HG03571 (cell line): ENCODE measurements around the gene ECI1.

Experiments used
- ATAC-seq: cut with Tn5 transposase; IDR thresholded peaks from one replicate; pipeline ENCODE4 v1.9.1; 2021; ENCODE audit not compliant: unreplicated experiment

Gene ECI1

DNA sequence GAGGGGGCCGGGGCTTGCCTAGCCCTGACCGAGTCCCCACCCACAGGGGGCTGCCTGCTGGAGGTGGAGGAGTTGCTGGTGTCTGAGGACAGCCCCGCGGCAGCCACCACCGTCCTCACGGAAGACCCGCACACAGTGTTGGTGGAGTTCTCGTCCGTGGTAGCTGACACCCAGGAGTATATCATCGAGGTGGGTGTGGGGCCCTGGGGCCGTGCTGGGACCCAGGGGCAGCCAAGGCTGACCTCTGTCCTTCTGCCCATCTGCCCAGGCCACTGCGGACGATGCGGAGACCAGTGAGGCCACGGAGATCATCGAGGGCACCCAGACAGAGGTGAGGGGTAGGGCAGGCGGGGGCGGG, 16.6 kb downstream of the ECI1 start:
- ATAC-seq = no peak

DNA sequence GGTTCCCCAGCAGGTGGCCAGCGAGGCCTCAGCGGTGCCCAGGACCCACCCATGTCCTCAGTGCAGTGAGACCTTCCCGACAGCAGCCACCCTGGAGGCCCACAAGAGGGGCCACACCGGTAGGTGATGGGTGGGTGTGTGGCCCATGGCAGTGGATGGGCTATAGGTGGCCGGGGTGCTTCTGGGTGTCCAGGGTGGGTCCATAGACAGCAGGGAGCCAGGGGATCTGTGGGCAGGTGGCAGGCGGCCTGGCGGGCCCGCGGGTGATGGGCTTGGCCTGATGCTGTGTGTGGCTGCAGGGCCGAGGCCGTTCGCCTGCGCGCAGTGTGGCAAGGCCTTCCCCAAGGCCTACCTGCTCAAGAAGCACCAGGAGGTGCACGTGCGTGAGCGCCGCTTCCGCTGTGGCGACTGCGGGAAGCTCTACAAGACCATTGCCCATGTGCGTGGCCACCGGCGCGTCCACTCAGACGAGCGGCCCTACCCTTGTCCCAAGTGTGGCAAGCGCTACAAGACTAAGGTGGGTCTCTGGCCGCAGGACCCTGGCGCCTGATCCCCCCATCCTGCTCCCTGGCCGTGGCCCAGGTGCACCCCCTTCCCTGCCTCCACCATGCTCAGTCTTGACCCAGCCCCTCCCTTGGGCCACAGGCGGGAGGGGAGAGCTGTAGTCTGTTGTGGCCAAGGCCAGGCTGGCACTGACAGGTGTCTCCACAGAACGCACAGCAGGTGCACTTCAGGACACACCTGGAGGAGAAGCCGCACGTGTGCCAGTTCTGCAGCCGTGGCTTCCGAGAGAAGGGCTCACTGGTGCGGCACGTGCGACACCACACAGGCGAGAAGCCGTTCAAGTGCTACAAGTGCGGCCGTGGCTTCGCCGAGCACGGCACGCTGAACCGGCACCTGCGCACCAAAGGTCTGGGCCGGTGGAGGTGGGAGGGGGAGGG, 17.2 kb downstream of the ECI1 start:
- no peak for ATAC-seq

DNA sequence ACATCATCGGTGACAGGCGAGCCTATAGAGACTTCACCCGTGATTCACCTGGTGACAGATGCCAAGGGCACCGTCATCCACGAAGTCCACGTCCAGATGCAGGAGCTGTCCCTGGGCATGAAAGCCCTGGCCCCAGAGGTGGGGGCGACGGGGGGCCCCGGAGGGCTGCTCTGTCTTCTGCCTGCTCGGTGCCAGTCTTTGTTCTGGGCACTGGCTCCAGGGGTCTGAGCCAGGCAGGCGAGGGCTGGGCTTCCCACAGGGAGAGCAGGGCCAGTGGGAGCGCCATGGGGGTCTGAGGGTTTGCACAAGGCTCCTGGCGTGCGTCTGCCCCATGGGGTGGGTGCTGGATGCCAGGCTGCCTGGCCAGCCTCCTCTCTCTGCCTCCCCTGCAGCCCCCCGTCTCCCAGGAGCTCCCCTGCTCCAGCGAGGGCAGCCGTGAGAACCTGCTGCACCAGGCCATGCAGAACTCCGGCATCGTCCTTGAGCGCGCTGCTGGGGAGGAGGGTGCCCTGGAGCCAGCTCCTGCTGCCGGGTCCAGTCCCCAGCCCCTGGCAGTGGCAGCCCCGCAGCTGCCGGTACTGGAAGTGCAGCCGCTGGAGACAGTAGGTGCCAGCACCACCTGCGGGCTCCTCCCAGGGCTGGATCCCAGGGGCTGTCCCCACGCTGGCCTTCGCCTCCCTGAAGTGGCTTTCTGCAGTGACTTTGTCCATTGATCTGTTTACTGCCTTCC, 18.2 kb downstream of the ECI1 start:
- no peak for ATAC-seq

DNA sequence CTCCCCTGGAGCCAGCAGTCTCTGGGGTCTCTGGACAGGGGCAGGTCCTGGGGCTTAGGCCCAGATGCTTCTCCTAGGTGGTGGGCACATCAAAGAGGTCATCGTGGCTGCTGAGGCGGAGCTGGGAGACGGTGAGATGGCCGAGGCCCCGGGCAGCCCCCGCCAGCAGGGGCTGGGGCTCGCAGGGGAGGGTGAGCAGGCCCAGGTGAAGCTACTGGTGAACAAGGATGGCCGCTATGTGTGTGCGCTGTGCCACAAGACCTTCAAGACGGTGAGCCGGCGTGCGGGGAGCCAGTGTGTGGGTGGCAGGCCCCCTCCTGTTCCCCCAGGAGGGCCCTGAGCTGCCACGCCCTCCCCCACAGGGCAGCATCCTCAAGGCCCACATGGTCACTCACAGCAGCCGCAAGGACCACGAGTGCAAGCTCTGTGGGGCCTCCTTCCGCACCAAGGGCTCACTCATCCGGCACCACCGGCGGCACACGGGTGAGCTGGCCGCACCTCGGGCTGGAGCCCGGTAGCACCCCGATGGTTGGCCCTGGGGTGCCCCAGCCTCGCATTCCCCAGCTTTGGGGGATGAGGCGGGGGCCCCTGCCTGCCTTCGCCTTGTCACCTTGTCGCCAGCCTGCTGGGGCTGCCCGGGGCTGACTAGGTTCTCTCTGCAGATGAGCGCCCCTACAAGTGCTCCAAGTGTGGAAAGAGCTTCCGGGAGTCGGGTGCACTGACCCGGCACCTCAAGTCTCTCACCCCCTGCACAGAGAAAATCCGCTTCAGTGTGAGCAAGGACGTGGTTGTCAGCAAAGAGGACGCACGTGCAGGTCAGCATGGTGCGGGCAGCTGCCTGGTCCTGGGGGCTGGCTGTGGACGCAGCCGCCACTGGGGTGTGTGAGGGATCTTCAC, 19.0 kb downstream of the ECI1 start:
- ATAC-seq = no peak

DNA sequence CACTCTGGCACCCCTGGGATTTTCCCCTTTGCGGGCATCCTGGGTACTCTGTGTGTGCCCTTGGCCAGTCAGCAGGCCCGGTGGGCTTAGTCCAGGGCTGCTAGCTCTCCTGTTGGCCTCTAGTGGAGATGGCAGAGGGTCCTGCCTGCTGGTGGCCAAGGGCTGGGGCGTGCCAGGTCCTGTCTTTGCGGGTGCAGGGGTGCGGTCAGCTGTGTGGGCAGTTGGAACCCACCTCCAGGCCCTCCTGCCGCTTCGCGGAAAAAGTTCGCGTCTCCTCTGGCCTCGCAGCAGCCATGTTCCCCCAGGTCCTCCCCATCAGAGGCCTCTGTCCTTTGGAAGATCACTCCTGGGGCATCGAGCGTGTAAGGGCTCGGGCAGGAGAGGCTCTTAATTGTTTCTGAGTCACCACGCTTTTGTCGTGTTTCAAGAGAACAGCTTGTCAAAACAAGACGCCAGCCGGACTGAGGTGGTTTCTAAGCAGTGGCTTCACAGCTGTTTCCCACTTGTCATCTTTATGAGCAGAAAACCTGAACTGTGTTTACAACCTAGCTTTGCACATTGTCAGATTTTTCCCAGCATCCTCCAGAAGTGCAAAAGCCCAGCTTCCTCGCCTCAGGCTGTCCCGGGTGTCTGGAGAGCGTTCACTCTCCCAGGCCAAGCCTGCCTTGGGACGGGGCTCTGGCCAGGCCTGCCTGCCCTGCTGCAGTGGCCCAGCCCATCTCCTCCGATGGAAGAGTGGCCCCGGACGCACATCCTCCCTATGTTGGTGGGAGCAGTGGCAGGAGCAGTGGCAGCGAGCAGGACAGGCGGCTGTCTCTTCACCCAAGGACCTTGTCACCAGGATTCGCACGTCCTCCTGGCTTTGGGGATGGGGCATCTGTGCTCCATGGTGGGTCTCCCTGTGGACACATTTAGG, 20.1 kb downstream of the ECI1 start:
- no peak for ATAC-seq

DNA sequence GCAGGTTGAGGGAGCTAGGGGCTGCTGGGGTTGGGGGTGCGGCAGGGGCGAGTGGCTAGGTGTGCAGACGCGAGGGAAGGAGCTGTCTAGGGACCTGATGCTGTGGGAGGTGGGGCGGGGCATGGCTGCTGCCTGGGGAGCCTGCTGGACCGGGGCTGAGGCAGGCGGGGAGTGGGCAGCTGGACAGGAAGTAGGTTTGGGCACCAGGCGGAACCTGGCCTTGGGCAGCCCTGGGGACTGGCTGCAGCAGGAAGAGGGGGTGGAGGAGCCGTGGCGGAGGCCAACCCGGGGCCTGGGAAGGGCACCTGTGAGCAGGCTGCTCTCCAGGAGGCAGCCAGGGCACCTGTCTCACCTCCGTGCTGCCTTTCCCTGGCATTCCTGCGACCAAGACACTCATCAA, 21.0 kb downstream of the ECI1 start:
- no peak for ATAC-seq

DNA sequence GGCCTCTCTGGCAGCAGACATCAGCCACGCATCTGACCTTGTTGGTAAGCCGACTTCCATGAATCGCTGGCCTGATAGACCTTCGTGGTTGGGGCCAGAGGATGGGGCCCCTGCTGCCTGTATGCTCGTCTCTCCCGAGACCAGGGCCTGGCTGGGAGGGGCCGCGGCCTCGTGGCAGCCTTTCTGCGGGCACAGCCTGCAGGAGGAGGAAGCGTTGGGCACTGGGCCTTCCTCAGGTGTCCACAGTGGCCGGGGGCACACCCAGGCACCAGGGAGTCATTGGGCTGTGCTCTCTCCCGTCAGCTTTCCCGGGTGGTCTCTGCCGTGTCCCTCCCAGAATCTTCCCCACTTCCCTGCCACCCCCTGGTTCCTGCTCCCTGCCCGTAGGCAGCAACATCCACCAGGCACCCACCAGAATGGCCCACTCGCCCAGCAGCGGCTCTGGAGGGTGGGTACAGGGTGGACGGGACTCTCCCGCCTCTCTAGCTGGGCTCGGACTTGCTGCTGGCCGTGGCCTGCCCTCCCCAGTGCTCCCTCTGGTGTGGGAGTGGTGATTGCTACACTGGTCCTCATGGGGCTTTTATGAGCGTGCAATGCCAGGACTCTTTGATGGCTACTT, 21.6 kb downstream of the ECI1 start:
- no peak for ATAC-seq

DNA sequence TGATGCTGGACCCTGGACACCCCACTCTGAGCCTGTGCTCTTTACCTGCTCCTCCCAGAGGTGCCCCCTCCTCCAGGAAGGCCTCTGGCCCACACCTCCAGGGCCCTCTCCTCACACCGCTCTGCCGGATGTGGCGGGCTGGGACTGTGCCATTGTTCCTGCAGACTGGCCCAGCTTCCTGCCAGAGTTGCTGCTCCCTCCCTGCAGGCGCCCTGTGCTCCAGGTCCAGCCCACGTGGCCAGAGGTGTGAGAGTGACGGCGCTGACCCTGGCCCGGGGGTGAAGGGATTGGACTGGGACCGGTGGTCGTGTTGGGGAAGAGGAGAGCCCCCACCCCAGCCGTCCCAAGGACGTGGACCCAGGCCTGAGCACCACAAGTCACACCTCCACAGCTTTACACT, 22.3 kb downstream of the ECI1 start:
- ATAC-seq = no peak

DNA sequence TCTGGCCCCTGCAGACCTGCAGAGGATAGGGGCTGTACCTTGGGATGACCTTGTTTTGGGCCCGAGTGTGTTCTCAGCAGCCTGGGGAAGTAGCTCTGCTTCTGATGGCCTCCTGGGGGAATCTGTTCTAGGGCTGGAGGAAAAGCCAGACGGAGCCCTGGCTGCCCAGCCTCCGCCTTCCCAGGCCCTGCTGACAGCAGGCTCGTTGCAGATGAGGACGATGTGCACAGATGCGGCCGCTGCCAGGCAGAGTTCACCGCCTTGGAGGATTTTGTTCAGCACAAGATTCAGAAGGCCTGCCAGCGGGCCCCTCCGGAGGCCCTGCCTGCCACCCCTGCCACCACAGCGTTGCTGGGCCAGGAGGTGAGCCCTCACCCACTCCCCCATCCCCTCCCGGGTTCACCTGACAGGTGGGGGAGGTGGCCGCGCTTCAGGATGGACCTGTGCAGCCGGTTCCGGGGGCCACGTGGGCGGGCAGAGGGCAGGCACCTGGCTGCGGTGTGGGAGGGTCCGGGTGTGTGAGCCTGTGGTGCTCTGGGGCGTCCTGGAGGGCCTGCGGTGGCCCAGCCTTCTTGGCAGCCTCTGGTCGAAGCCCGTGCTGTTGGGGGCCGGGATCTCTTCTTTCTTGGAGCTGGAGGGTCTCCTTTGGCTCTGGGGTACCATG, 23.1 kb downstream of the ECI1 start:
- ATAC-seq = no peak

DNA sequence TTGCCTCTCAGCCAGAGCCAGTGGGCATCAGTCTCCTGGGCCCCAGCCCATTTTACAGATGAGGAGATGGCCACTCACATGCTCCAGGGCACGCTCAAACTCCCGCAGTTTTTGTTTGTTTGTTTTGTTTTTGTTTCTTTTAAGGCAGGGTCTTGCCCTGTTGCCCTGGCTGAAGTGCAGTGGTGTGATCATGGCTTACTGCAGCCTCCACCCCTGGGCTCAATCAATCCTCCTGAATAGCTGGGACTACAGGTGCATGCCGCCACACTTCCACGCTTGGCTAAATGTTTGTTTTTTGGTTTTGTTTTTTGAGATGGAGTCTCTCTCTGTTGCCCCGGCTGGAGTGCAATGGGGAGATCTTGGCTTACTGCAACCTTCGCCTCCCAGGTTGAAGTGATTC, 24.5 kb downstream of the ECI1 start:
- ATAC-seq = no peak

DNA sequence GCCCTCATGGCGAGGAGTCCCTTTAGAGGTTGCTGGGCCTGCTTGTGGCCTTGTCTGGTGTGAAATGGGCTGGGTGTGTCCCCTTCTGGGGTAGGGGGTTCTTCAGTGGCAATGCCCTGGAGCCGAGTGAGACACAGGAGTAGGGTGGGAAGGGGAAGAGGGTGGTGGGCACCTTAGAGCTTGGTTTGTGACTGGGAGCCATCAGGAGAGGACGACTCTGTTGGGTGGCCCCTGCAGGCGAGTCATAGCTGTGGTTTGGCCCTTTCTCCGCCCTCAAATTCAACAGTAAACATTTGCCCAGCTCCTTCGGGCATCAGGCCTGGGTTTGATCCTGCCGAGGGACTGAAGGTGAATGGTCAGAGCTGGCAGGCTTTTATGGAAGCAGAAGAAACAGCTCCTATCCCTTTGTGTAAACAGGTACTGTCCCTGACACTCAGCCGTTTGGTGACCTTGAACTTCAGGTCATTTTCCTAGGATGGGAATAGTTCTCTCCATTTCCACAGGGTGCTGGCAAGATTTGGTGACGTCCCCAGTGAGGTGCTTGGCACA, 25.1 kb downstream of the ECI1 start:
- no peak for ATAC-seq

DNA sequence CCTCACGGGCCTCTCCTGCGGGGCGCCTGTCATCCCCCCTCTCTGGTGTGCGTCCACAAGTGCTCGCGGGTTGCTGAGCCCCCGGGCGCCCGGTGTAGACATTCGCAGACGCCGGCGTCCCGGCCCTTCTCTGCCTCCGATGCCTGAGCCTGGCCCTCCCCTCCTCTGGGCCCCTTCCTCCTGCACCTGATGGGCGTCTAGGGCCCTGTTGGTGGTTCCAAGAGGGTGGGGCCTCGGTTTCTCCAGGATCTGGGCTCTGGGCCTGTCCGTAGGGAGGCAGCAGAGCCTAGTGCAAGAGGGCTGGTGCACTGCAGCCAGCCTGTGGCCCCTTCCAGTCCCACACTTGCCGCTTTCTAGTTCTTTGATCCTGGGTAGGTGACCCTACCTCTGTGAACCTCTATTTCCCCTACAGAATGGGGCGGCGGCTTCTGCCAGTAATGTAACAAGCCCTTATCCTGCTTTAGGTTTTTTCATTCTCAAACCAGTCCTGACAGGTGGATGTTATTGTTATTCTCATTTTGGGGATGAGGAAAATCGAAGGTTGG, 27.4 kb downstream of the ECI1 start:
- peak; percentile 15 for ATAC-seq

DNA sequence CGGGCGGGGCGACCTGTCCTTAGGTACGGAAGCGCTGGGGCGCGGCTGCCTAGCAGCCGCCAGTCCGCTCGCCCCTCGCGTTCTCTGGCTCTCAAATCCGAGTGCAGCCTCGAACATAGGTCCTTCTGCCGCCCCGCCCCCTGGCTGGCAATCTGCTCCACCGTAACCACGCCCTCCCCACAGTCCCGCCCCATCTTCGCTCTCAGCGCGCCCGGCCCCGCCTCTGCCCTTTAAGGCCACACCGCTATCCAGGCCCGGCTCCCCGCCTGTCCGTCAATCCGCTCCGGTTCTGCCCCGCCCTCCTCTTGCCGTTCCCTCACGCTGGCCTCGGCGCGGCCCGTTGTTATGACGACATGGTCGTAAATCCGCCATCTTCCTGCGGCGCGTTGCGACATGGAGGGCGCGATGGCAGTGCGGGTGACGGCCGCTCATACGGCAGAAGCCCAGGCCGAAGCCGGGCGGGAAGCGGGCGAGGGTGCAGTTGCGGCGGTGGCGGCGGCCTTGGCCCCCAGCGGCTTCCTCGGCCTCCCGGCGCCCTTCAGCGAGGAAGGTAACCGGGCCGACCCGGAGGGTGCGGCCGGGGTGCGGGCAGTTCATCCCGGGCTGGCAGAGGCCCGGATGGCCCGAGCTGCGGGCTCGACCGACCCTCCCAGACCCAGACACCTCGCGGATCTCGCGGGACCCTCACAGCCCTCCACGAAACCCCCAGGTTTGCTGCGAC, 28.0 kb downstream of the ECI1 start, which contains the start of gene E4F1:
Gene E4F1 (plus strand): TSS at position 371 of the 721 bp plus-strand sequence. CDS start 23 bp downstream, at position 394.
- peak; percentile 88 for ATAC-seq

DNA sequence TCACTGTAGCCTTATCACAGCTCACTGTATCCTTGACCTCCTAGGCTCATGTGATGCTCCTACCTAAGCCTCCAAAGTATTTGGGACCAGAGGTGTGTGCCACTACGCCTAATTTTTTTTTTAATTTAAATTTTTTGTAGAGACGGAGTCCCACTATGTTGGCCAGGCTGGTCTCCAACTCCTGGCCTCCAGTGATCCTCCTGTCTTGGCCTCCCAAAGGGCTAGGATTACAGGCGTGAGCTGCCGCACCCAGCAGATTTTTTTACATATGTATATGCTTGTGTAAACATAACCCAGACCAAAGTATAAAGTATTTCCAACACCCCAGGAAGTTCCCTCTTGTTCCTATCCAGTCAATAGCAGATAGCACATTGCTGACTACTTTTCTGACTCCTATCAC, 35.1 kb downstream of the ECI1 start:
- no peak for ATAC-seq

DNA sequence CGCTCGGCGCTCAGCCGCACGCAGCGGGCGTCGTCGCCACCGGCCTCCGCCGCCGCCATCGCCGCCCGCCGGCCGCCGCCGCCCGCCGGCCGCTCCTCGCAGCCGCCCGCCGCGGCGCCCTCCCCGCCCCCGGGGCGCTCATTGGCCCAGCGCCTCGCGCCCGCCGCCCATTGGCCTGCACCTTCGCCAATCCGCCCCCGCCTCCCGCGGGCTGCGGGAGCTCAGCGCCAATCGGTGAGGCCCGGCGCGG, 36.7 kb downstream of the ECI1 start, which contains the start of gene PGP:
Gene PGP (minus strand): TSS at position 122 of the 250 bp plus-strand sequence. CDS start 63 bp downstream, at position 59.
- peak; percentile 74 for ATAC-seq

DNA sequence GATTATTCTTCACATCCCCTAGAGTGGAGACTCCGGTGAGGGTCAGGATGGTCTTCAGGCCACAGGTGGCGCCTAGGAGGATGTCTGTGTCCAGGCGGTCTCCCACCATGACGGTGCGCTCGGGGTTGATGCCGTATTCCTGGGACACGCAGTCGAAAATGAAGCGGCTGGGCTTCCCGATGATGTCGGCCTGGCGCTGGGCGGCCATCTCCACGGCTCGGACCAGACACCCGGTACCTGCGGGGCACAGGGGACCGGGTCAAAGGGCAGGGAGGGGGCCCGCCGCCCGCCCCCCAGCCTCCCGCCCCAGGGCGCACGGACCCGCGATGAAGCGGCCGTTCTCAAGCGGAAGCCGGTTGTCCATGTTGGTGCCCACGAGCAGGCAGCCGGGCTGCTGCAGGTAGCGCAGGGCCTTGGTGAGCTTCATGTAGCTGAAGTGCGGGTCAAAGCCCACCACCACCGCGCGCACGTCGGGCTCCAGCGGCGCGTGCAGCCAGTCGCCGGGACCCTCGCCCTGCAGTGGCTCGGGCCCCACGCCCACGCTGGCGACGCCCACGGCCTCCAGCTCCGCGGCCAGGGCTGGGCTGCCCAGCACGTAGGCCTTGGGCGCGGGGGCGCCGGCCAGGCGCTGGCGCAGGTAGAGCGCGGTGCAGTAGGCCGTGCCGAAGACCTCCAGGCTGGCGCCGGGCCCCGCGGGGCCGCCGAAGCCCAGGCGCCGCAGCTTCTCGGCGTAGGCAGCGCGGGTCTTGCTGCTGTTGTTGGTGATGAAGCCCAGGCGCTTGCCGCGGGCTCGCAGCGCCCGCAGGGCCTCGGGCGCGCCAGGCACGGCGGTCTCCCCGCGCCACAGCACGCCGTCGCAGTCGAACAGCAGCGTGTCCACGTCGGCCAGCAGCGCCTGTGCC, 37.3 kb downstream of the ECI1 start:
- no peak for ATAC-seq
